Endothelial cell (in vitro differentiated cells): ENCODE results near the gene CEP41. TPM values are rescaled to one million over a fixed set of nuclear protein-coding genes. Genes with fewer than 3 reads are reported as not detected.

Source experiments
- DNase-seq: peaks from one replicate; pipeline ENCODE4 v3.0.0; 2021; ENCODE audit warnings: low spot score
- H3K27ac Mint-ChIP-seq: one replicate; pipeline ENCODE4 v1.8.0; 2021; ENCODE audit warnings: mixed read lengths, inconsistent platforms; ENCODE audit not compliant: unreplicated experiment
- H3K27me3 Mint-ChIP-seq: one replicate; pipeline ENCODE4 v1.8.0; 2021; ENCODE audit warnings: mild to moderate bottlenecking, moderate library complexity, mixed read lengths, inconsistent platforms; ENCODE audit not compliant: unreplicated experiment
- H3K36me3 Mint-ChIP-seq: one replicate; pipeline ENCODE4 v1.8.0; 2021; ENCODE audit warnings: mild to moderate bottlenecking, low read depth, mixed read lengths, inconsistent platforms; ENCODE audit not compliant: unreplicated experiment
- H3K4me1 Mint-ChIP-seq: one replicate; pipeline ENCODE4 v1.8.0; 2021; ENCODE audit warnings: mild to moderate bottlenecking, mixed read lengths, inconsistent platforms; ENCODE audit not compliant: unreplicated experiment
- H3K4me3 Mint-ChIP-seq: one replicate; pipeline ENCODE4 v1.8.0; 2021; ENCODE audit warnings: mild to moderate bottlenecking, mixed read lengths, inconsistent platforms; ENCODE audit not compliant: unreplicated experiment
- H3K9me3 Mint-ChIP-seq: one replicate; pipeline ENCODE4 v1.8.0; 2021; ENCODE audit warnings: mixed read lengths, inconsistent platforms; ENCODE audit not compliant: unreplicated experiment
- CTCF ChIP-seq: fragments of 200-600 bp; sonication (generic); IDR thresholded peaks from one replicate; pipeline ENCODE4 v1.5.0; 2021; ENCODE audit warnings: antibody characterized with exemption; ENCODE audit not compliant: unreplicated experiment
- total RNA-seq: library from RNA; stranded (reverse); fragmentation: NEBNext Ultra II Directional; extraction: Animal tissue kit (Norgen Biotek cat#: 25700); gene quantifications from one replicate; pipeline ENCODE4 v1.2.1, GENCODE V29; 2021; ENCODE audit not compliant: unreplicated experiment

CEP41 gene
- total RNA-seq, 1 donor from 2014 or later: 14.3 TPM

GRCh38 chr7:130429019-130429418 lies 11.8 kb downstream of the CEP41 start:
- TF ChIP-seq CTCF: no peak
- Mint-ChIP-seq H3K4me3 (no peak overlapping the region), H3K9me3 (no peaks in the 10 kb centered on the region), H3K27me3 (no peaks in the 10 kb centered on the region), H3K36me3 (no peaks in the 10 kb centered on the region), H3K4me1 (no peaks in the 10 kb centered on the region), H3K27ac (no peak overlapping the region)
- DNase-seq: no peak

GRCh38 chr7:130426564-130426963 lies 14.3 kb downstream of the CEP41 start:
- no peaks in the 10 kb centered on the region for H3K4me1 Mint-ChIP-seq
- no peaks in the 10 kb centered on the region for H3K9me3 Mint-ChIP-seq
- no peaks in the 10 kb centered on the region for H3K27me3 Mint-ChIP-seq
- no peaks in the 10 kb centered on the region for H3K36me3 Mint-ChIP-seq
- no peak for DNase-seq
- no peak overlapping the region for H3K4me3 Mint-ChIP-seq
- no peak for TF ChIP-seq CTCF
- no peak overlapping the region for H3K27ac Mint-ChIP-seq

- H3K9me3 Mint-ChIP-seq: no peaks in the 10 kb centered on the region
- no peaks in the 10 kb centered on the region for H3K36me3 Mint-ChIP-seq
- no peaks in the 10 kb centered on the region for H3K4me1 Mint-ChIP-seq
- H3K4me3 Mint-ChIP-seq: no peak overlapping the region
- TF ChIP-seq CTCF: no peak
- H3K27ac Mint-ChIP-seq: no peak overlapping the region
- no peak for DNase-seq
- H3K27me3 Mint-ChIP-seq: no peaks in the 10 kb centered on the region
Measured at GRCh38 chr7:130425796-130426195, 15.0 kb downstream of the CEP41 start.

- Mint-ChIP-seq H3K4me3 (no peak overlapping the region), H3K36me3 (no peaks in the 10 kb centered on the region), H3K27me3 (no peaks in the 10 kb centered on the region), H3K9me3 (no peaks in the 10 kb centered on the region), H3K4me1 (peaks cover 6% of the 10 kb centered on the region), H3K27ac (no peak overlapping the region)
- DNase-seq: no peak
- TF ChIP-seq CTCF: no peak
Measured at GRCh38 chr7:130423501-130424037, 17.2 kb downstream of the CEP41 start.

- Mint-ChIP-seq H3K36me3 (no peaks in the 10 kb centered on the region), H3K4me3 (no peak overlapping the region), H3K27ac (no peak overlapping the region), H3K4me1 (peaks cover 9% of the 10 kb centered on the region), H3K9me3 (no peaks in the 10 kb centered on the region), H3K27me3 (no peaks in the 10 kb centered on the region)
- no peak for DNase-seq
- no peak for TF ChIP-seq CTCF
Measured at GRCh38 chr7:130421684-130422083, 19.1 kb downstream of the CEP41 start.
